ENCODE data around the gene ATXN7L1.
A peak's percentile ranks its signal among the peaks of the same experiment; 100 is the strongest.

The ATXN7L1 gene

GRCh38 chr7:105778956-105779355, 97.4 kb downstream of the ATXN7L1 start:
- no peak for DNase-seq (ENCODE audit: low spot score)

DNA sequence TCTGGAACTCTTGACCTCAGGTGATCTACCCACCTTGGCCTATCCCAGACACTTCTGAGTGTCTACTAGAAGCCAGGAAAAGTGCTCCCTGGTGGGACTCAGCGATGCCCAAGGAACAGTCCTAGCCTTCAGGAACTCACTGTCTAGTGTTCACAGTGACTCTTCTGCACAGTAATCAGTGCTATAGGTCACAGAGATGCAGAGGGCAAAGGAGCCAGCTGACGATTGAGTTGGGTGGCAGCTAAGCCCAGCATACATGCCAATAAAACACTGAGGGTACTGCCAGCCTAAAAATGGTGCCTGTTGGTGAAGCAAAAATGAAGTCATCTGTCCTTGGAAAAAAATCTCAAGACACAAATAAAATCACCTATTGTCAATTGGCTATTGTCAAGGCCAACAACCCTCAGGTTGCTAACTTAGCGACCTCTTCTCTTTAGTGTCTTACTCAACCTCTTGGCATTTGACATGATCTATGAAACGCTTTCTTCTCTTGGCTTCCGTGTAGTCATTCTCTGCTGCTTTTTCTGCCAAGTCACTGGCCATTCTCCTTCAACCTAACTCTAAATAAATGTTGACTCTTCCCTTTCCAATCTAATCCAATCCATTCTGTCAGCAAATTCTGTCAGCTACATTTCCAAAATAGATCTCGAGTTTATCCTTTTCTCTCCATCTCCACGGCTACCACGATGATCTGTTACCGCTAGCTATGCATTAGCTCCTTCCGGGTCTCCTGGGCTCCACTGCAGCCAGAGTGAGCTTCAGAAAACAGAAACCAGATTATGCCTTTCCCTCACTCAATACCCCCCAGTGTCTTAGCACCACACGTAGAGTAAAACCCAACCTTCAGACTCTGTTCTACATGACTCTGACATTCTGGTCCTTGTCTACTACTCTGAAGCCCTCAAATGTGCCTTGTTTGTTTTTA, 99.2 kb downstream of the ATXN7L1 start:
- no peak for DNase-seq (ENCODE audit: low spot score)

GRCh38 chr7:105776068-105776790, 100.2 kb downstream of the ATXN7L1 start:
- DNase-seq (ENCODE audit: low spot score) = no peak

GRCh38 chr7:105775580-105775979, 100.8 kb downstream of the ATXN7L1 start:
- DNase-seq (ENCODE audit: low spot score) = no peak

- no peak for DNase-seq (ENCODE audit: low spot score)
These were observed 103.4 kb downstream of the ATXN7L1 start for GRCh38 chr7:105773030-105773460.

DNA sequence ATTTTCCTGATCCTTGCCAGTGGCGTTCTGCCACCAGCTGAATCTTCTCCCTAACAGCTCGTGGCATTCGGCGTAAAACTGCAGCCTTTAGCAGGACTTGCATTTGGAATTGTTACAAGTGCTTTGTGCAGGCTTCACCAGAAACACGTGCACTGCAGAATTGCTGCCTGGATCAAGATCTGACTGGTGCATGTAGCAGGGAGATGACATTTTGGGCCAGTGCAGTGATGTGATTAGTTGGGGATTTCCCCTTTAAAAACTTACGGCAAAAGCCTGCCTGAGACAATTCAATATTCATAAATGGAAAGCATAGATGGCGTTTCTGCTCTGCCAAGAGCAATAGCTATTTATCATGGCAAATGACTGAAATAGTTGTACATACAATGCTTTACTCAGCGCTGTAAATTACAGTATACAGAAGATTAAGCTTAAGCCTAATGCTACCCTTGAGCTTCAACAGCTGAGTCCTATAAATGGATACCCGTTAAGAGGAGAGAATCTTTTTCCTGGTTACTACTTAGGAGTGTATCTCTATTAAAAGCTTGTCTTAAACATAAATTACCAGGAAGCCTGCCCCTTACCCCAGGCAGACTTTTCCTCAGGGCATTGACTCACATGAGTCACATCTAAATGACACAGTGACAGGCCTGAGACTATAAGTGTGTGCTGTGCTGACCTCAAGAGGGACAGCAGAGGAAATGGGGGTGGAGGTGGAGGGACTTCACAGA, 106.3 kb downstream of the ATXN7L1 start:
- DNase-seq (ENCODE audit: low spot score) = no peak

- DNase-seq (ENCODE audit: low spot score) = no peak
These were observed 107.4 kb downstream of the ATXN7L1 start for GRCh38 chr7:105768898-105769507.

DNA sequence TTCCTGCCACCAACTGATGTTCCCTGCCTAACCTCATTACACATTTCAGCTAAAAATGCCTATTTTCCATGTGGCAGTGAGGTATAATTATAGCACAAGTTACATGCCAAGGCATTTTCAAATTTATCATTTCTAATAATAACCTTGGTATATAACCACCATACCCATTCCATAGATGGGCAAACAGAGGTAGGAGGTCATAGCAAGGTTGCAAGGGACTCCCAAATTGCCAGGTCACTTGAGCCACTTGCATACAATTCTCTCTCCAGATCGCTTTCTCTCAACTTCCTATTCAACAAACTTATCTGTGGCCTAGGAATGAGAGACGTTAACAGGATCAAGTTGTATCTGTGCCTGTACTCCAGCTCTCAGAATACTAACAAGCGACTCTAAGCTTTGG, 108.3 kb downstream of the ATXN7L1 start:
- DNase-seq (ENCODE audit: low spot score) = no peak

- DNase-seq (ENCODE audit: low spot score) = no peak
These were observed 109.9 kb downstream of the ATXN7L1 start for GRCh38 chr7:105766421-105767073.

- DNase-seq (ENCODE audit: low spot score) = no peak
These were observed 110.6 kb downstream of the ATXN7L1 start for GRCh38 chr7:105765846-105766245.

- no peak for DNase-seq (ENCODE audit: low spot score)
These were observed 111.9 kb downstream of the ATXN7L1 start for GRCh38 chr7:105764506-105764905.

DNA sequence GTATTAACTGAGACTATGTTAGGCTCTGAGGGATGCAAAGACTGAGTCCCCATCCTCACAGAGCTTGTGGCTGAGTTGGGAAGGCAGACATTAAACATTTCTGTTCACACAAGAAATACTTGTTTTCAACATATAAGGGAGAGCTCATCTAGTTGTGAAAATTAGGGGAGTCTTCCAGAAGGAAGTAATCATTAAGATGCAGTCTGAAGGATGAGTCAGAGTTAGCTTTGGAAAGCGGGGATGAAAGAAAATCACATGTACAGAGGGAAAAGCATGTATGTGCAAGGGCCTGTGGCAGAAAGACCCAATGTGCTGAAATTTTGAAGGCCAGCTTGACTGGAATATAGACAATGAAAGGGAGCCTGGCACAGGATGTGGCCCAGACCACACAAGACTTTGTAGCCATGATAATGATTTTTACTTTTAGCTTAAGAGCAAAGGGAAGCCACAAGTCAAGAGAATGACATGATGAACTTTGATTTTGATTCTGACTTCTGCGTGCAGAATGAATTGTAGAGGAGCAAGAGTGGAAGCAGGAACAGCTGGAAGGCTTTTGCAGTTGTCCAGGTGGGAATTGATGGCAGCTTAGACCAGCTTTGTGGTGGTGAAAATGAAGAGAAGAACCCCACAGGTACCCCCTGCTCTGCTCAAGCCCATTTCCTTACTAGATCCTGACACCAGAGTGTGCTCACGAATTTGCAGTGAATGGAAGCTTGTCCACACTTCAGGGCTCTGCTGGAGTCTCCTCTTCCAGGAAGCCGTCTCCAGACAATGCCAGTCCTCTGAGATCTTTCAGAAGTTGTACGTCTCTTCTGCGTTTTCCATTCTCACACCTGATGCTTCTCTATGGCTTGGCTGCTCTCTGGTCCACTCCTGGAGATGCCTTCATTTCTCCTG, 115.6 kb downstream of the ATXN7L1 start:
- DNase-seq (ENCODE audit: low spot score) = no peak

GRCh38 chr7:105759670-105760550, 116.5 kb downstream of the ATXN7L1 start:
- peak; percentile 38 for DNase-seq (ENCODE audit: low spot score)

DNA sequence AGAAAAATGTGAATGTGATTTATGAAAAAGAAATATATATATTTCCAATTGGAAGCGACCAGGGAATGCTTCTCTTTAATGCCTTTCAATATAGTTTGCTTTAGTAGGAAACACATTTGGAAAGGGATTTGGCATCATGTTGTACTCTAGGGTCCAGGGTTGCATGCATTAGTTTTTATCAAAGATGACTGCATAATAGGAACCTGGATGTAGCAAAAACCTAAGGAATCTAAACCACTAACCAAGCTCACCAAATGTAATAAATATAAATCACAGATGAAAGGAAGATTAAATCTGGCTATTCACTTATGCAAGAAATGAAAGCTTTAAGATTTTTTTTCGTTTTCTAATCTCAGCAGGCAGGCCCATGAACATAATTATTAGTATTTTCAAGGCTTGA, 120.0 kb downstream of the ATXN7L1 start:
- DNase-seq (ENCODE audit: low spot score) = no peak

GRCh38 chr7:105752671-105753275, 123.6 kb downstream of the ATXN7L1 start:
- no peak for DNase-seq (ENCODE audit: low spot score)

DNA sequence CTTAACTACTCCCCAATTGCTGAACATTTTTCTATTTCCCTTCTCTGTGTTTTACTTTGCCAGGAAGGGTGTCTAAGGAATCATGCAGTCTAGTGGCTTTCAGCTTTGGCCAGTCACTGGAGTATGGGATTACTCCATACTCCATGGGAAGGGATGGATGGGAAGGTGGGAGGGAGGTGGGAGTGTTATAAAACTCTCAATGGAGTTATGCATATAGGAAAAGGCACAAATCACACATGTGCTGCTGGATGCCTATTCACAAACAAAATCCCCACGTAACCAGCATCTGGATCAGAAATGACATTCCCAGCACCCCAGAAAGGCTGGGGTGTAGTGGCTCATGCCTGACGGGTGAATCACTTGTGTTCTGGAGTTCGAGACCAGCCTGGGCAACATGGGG, 125.3 kb downstream of the ATXN7L1 start:
- no peak for DNase-seq (ENCODE audit: low spot score)

GRCh38 chr7:105748701-105749100, 127.7 kb downstream of the ATXN7L1 start:
- no peak for DNase-seq (ENCODE audit: low spot score)

GRCh38 chr7:105745681-105746330, 130.6 kb downstream of the ATXN7L1 start:
- no peak for DNase-seq (ENCODE audit: low spot score)

Data from putamen (tissue), 1 donor.